ENCODE results near the gene APBA2. TPM values are rescaled to one million over a fixed set of nuclear protein-coding genes. Genes with fewer than 3 reads are reported as not detected.

Gene APBA2
- total RNA-seq, 4 donors from 2014 or later = 7.2 to 33.8 (median 8.8) TPM

DNA sequence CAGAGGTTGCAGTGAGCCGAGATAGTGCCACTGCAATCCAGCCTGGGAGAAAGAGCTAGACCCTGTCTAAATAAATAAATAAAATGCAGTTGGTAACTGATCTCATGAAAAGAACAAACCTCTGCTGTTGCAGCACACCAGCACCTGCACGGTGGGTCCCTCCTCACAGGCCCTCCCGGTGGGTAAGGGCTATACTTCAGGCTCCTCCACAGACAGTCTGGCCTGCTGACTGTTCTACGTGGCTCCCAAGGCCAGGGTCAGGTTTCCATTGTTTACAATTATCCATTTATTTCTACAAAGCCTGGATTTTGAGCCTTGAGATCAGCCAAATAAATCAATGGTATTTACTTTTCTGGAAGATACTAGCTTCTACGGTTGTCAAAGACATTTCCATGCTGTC lies 5.1 kb upstream of the APBA2 start:
- Histone ChIP-seq H3K27ac (no peak overlapping the region), H3K4me1 (no peaks in the 10 kb centered on the region), H3K4me3 (no peak overlapping the region), H3K27me3 (no peaks in the 10 kb centered on the region), H3K36me3 (no peaks in the 10 kb centered on the region), H3K9me3 (no peaks in the 10 kb centered on the region)
- DNase-seq = no peak
- TF ChIP-seq, protein P1, sequence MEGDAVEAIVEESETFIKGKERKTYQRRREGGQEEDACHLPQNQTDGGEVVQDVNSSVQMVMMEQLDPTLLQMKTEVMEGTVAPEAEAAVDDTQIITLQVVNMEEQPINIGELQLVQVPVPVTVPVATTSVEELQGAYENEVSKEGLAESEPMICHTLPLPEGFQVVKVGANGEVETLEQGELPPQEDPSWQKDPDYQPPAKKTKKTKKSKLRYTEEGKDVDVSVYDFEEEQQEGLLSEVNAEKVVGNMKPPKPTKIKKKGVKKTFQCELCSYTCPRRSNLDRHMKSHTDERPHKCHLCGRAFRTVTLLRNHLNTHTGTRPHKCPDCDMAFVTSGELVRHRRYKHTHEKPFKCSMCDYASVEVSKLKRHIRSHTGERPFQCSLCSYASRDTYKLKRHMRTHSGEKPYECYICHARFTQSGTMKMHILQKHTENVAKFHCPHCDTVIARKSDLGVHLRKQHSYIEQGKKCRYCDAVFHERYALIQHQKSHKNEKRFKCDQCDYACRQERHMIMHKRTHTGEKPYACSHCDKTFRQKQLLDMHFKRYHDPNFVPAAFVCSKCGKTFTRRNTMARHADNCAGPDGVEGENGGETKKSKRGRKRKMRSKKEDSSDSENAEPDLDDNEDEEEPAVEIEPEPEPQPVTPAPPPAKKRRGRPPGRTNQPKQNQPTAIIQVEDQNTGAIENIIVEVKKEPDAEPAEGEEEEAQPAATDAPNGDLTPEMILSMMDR (IDR thresholded peaks at IDR 0.05) = no peak
- no peak for TF ChIP-seq POLR2A (IDR thresholded peaks at IDR 0.05)

- no peak overlapping the region for H3K27ac ChIP-seq
- no peaks in the 10 kb centered on the region for H3K36me3 ChIP-seq
- no peaks in the 10 kb centered on the region for H3K9me3 ChIP-seq
- TF ChIP-seq POLR2A (IDR thresholded peaks at IDR 0.05) = no peak
- TF ChIP-seq, protein P1 (IDR thresholded peaks at IDR 0.05) = no peak
- no peak overlapping the region for H3K4me3 ChIP-seq
- DNase-seq = no peak
- peaks cover 0 to under 1% of the 10 kb centered on the region in 2 donors for H3K27me3 ChIP-seq
- no peaks in the 10 kb centered on the region for H3K4me1 ChIP-seq
Measured at GRCh38 chr15:28881170-28881569, 4.6 kb upstream of the APBA2 start.

DNA sequence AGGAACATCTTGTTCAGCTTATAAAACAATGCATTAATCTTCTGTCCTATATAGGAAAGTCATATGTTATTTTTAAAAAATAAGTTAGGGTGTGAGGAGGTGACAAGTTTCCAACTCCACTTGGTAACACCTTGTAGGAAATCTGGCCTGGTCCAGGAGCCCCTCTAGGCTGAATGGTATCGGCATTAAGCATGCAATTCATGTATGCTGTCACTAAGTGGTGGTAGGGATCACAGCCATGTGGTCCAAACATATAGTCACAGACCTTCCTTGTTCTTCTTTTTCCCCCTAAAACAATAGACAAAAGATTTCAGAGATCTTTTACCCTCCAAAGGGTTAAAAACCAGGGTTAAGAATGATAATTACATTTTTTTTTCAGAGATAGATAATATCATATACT lies 4.2 kb upstream of the APBA2 start:
- no peak for DNase-seq
- peaks cover 0 to 4% (median 0%) of the 10 kb centered on the region in 4 donors for H3K4me1 ChIP-seq
- H3K27me3 ChIP-seq = peaks cover 0 to 4% of the 10 kb centered on the region in 2 donors
- no peaks in the 10 kb centered on the region for H3K9me3 ChIP-seq
- H3K27ac ChIP-seq = no peak overlapping the region
- no peaks in the 10 kb centered on the region for H3K36me3 ChIP-seq
- TF ChIP-seq, protein P1 (IDR thresholded peaks at IDR 0.05) = no peak
- no peak for TF ChIP-seq POLR2A (IDR thresholded peaks at IDR 0.05)
- no peak overlapping the region for H3K4me3 ChIP-seq

GRCh38 chr15:28884151-28884940 lies 1.4 kb upstream of the APBA2 start:
- Histone ChIP-seq H3K27ac (no peak overlapping the region), H3K4me1 (peaks cover 0 to 7% (median 0%) of the 10 kb centered on the region in 4 donors), H3K9me3 (no peaks in the 10 kb centered on the region), H3K27me3 (peaks cover 0 to 7% of the 10 kb centered on the region in 2 donors), H3K4me3 (no peak overlapping the region), H3K36me3 (no peaks in the 10 kb centered on the region)
- DNase-seq = no peak
- TF ChIP-seq, protein P1 (IDR thresholded peaks at IDR 0.05) = no peak
- no peak for TF ChIP-seq POLR2A (IDR thresholded peaks at IDR 0.05)

- no peak for TF ChIP-seq POLR2A (IDR thresholded peaks at IDR 0.05)
- TF ChIP-seq, protein P1 (IDR thresholded peaks at IDR 0.05) = no peak
Measured at GRCh38 chr15:28885128-28885629, 595 bp upstream of the APBA2 start.

More at GRCh38 chr15:28885128-28885629, 595 bp upstream of the APBA2 start:
- no peak for DNase-seq
- Histone ChIP-seq H3K4me3 (peak overlapping the region; percentile 33 to 61 (median 53)), H3K27ac (peak overlapping the region in 2 of 4 donors; percentile 43 to 65), H3K36me3 (no peaks in the 10 kb centered on the region), H3K9me3 (no peaks in the 10 kb centered on the region), H3K4me1 (peaks cover 0 to 7% (median 0%) of the 10 kb centered on the region in 4 donors), H3K27me3 (peaks cover 0 to 7% of the 10 kb centered on the region in 2 donors)
